Mucosa of descending colon (tissue), 3 donors: ENCODE results near the gene RNF11. TPM values are rescaled to one million over a fixed set of nuclear protein-coding genes. Genes with fewer than 3 reads are reported as not detected.

Experiments
- ATAC-seq: fragments of 200-7000 bp; cut with Tn5 transposase; one replicate; pipeline ENCODE4 v1.9.1; 2020; ENCODE audit warnings: mild to moderate bottlenecking, moderate library complexity
- DNase-seq, 3 donors: peaks; one replicate each; pipeline ENCODE4 v3.0.0-alpha.2; 2020
- H3K36me3 ChIP-seq: fragments of 200-600 bp; one replicate; pipeline ENCODE4 v1.8.0; 2021; ENCODE audit warnings: low read depth, mild to moderate bottlenecking
- H3K4me1 ChIP-seq: fragments of 200-600 bp; one replicate; pipeline ENCODE4 v1.8.0; 2021; ENCODE audit warnings: low read depth, mild to moderate bottlenecking
- H3K4me3 ChIP-seq: fragments of 200-600 bp; one replicate; pipeline ENCODE4 v1.8.0; 2021; ENCODE audit warnings: mild to moderate bottlenecking
- H3K9me3 ChIP-seq: fragments of 200-600 bp; one replicate; pipeline ENCODE4 v1.8.0; 2021; ENCODE audit warnings: mild to moderate bottlenecking
- CTCF ChIP-seq: fragments of 200-600 bp; IDR thresholded peaks from one replicate; pipeline ENCODE4 v1.8.0; 2022; ENCODE audit warnings: antibody characterized with exemption, mild to moderate bottlenecking
- intact Hi-C, 2 donors: fragments of 100-400 bp; cut with DNase I in 1 of 2; cut with micrococcal nuclease in 1 of 2; formaldehyde crosslinking; loops; one replicate each; pipeline versions ENCODE4 v1.11.0 to v1.11.1; 2022; cut with DNase I, micrococcal nuclease
- total RNA-seq, 3 donors: library from RNA; stranded (reverse); fragmentation: NEBNext Ultra II Directional in 2 of 3; extraction: Animal tissue kit (Norgen Biotek cat#: 25700) in 2 of 3; gene quantifications; one replicate each; pipeline versions ENCODE4 v1.2.1 to v1.2.4, GENCODE V29; 2021 to 2023
- donor health status: DM: no; HTN: no; CAD: no; lungs with moderate emphysema.
- donor health status: DM: no; HTN: no; CAD: no.
- donor health status: DM: no; HTN: yes; CAD: no.

Gene RNF11
- total RNA-seq, 3 donors from 2014 or later = 66.7 to 117 (median 84.7) TPM

GRCh38 chr1:51237351-51238033 is 1.4 kb downstream of the RNF11 start:
- Histone ChIP-seq H3K4me3 (peak overlapping the region; percentile 97), H3K36me3 (no peaks in the 10 kb centered on the region), H3K9me3 (no peaks in the 10 kb centered on the region), H3K4me1 (peaks cover 37% of the 10 kb centered on the region)
- intact Hi-C loops = no loop called here
- peak; percentile 15 for ATAC-seq
- no peak for TF ChIP-seq CTCF
- no peak for DNase-seq

- Histone ChIP-seq H3K4me1 (peaks cover 37% of the 10 kb centered on the region), H3K9me3 (no peaks in the 10 kb centered on the region), H3K4me3 (no peak overlapping the region), H3K36me3 (no peaks in the 10 kb centered on the region)
- ATAC-seq = no peak
- no peak for TF ChIP-seq CTCF
- intact Hi-C loops = no loop called here
- DNase-seq = peak in 1 of 3 donors; percentile 20
Observed at GRCh38 chr1:51238034-51238403, 1.9 kb downstream of the RNF11 start.

GRCh38 chr1:51240084-51240483 is 4.0 kb downstream of the RNF11 start:
- Histone ChIP-seq H3K4me3 (no peak overlapping the region), H3K36me3 (no peaks in the 10 kb centered on the region), H3K4me1 (peaks cover 33% of the 10 kb centered on the region), H3K9me3 (no peaks in the 10 kb centered on the region)
- intact Hi-C loops = no loop called here
- ATAC-seq (no peak), DNase-seq (peak in 1 of 3 donors; percentile 79)
- TF ChIP-seq CTCF = no peak

GRCh38 chr1:51241119-51241518 is 5.0 kb downstream of the RNF11 start:
- Histone ChIP-seq H3K4me1 (peaks cover 27% of the 10 kb centered on the region), H3K4me3 (no peak overlapping the region), H3K9me3 (no peaks in the 10 kb centered on the region), H3K36me3 (no peaks in the 10 kb centered on the region)
- intact Hi-C loops = no loop called here
- TF ChIP-seq CTCF = no peak
- DNase-seq = no peak
- peak; percentile 19 for ATAC-seq

- DNase-seq (no peak), ATAC-seq (no peak)
- Histone ChIP-seq H3K9me3 (no peaks in the 10 kb centered on the region), H3K36me3 (no peaks in the 10 kb centered on the region), H3K4me3 (no peak overlapping the region), H3K4me1 (peaks cover 33% of the 10 kb centered on the region)
- no peak for TF ChIP-seq CTCF
- intact Hi-C loops = no loop called here
Observed at GRCh38 chr1:51242546-51242945, 6.5 kb downstream of the RNF11 start.

- intact Hi-C loops = no loop called here
- H3K36me3 ChIP-seq = no peaks in the 10 kb centered on the region
- no peak for DNase-seq
- H3K4me1 ChIP-seq = peaks cover 12% of the 10 kb centered on the region
- ATAC-seq = no peak
- H3K4me3 ChIP-seq = no peak overlapping the region
- no peaks in the 10 kb centered on the region for H3K9me3 ChIP-seq
- TF ChIP-seq CTCF = no peak
Observed at GRCh38 chr1:51247022-51247421, 10.9 kb downstream of the RNF11 start.
